Measurements from ENCODE around the gene OSBPL7.

Gene OSBPL7

GRCh38 chr17:47762728-47763127 lies 58.9 kb downstream of the OSBPL7 start:
- no peak for TF ChIP-seq Cebpa-rat (IDR thresholded peaks at IDR 0.05)
- no peaks in the 10 kb centered on the region for H3K4me1 ChIP-seq

DNA sequence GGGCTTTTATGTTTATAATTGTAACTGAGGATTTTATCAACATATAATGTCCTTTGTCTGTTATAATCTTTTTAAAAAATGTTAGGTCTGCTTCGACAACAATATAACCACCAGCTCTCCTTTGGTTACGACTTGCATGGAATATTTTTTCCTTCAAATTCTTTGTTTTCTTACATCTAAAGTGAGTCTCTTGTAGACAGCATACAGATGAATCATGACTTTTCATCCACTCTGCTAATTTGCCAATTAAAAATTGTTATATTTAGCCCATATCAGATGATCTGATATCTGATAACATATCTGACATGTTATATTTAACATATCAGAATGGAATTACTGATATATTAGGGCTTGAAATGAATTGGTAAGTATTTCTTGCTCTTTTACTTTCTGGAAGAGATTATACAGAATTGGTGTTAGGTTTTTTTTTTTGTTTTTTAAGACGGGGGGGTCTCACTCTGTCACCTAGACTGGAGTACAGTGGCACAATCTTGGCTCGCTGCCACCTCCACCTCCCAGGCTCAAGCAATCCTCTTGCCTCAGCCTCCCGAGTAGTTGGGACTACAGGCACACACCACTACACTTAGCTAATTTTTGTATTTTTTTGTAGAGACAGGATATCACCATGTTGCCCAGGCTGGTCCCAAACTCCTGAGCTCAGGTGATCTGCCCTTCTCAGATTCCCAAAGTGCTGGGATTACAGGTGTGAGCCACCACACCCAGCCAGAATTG lies 61.0 kb downstream of the OSBPL7 start:
- no peak overlapping the region for H3K4me3 ChIP-seq
- TF ChIP-seq Cebpa-rat (IDR thresholded peaks at IDR 0.05): no peak
- peaks cover 83% of the 10 kb centered on the region for H3K9me3 ChIP-seq
- H3K9ac ChIP-seq: no peak overlapping the region
- no peak overlapping the region for H3K27ac ChIP-seq
- no peaks in the 10 kb centered on the region for H3K4me1 ChIP-seq
- H3K36me3 ChIP-seq: no peaks in the 10 kb centered on the region
- no peak overlapping the region for H3K4me2 ChIP-seq
- H4K20me1 ChIP-seq: no peaks in the 10 kb centered on the region
- H3K27me3 ChIP-seq: no peaks in the 10 kb centered on the region

More at GRCh38 chr17:47762728-47763127, 58.9 kb downstream of the OSBPL7 start:
- Histone ChIP-seq H3K4me3 (no peak overlapping the region), H3K27me3 (no peaks in the 10 kb centered on the region), H3K36me3 (no peaks in the 10 kb centered on the region), H3K27ac (no peak overlapping the region), H4K20me1 (no peaks in the 10 kb centered on the region), H3K4me2 (no peak overlapping the region), H3K9me3 (peaks cover 76% of the 10 kb centered on the region), H3K9ac (no peak overlapping the region)

- H3K4me3 ChIP-seq: no peak overlapping the region
- H3K36me3 ChIP-seq: no peaks in the 10 kb centered on the region
- no peaks in the 10 kb centered on the region for H3K4me1 ChIP-seq
- no peak overlapping the region for H3K27ac ChIP-seq
- no peaks in the 10 kb centered on the region for H3K27me3 ChIP-seq
- H3K9me3 ChIP-seq: peaks cover 69% of the 10 kb centered on the region
- H3K9ac ChIP-seq: no peak overlapping the region
- no peak for TF ChIP-seq Cebpa-rat (IDR thresholded peaks at IDR 0.05)
- no peak overlapping the region for H3K4me2 ChIP-seq
- H4K20me1 ChIP-seq: no peaks in the 10 kb centered on the region
Observed at GRCh38 chr17:47757386-47757785, 64.2 kb downstream of the OSBPL7 start.

Data from BLaER1 (cell line).